Activated T-cell treated with anti-CD3 and anti-CD28 coated beads, Interleukin-2, amount 50 U/mL, for 24 hours (primary cell): ENCODE measurements around the gene EPB41L3.

Experiments used
- DNase-seq: peaks from one replicate; pipeline ENCODE4 v3.0.0-alpha.2; 2020
- H3K27ac Mint-ChIP-seq: 2 replicates; pipeline ENCODE4 v1.8.0; 2020; ENCODE audit warnings: mild to moderate bottlenecking, mixed read lengths
- H3K27me3 Mint-ChIP-seq: 2 replicates; pipeline ENCODE4 v1.8.0; 2020; ENCODE audit warnings: mixed read lengths
- H3K36me3 Mint-ChIP-seq: 2 replicates; pipeline ENCODE4 v1.8.0; 2020; ENCODE audit warnings: low read depth, mixed read lengths
- H3K4me1 Mint-ChIP-seq: 2 replicates; pipeline ENCODE4 v1.8.0; 2020; ENCODE audit warnings: low read depth, mixed read lengths
- H3K4me3 Mint-ChIP-seq: 2 replicates; pipeline ENCODE4 v1.8.0; 2020; ENCODE audit warnings: mild to moderate bottlenecking, moderate library complexity, mixed read lengths
- H3K9me3 Mint-ChIP-seq: 2 replicates; pipeline ENCODE4 v1.8.0; 2020; ENCODE audit warnings: mixed read lengths

Gene EPB41L3

GRCh38 chr18:5414546-5414945 is 129.3 kb downstream of the EPB41L3 start:
- peaks cover 6% of the 10 kb centered on the region for H3K27me3 Mint-ChIP-seq
- H3K36me3 Mint-ChIP-seq = no peaks in the 10 kb centered on the region
- DNase-seq = no peak
- no peaks in the 10 kb centered on the region for H3K9me3 Mint-ChIP-seq
- H3K4me1 Mint-ChIP-seq = no peaks in the 10 kb centered on the region
- no peak overlapping the region for H3K27ac Mint-ChIP-seq
- H3K4me3 Mint-ChIP-seq = no peak overlapping the region

DNA sequence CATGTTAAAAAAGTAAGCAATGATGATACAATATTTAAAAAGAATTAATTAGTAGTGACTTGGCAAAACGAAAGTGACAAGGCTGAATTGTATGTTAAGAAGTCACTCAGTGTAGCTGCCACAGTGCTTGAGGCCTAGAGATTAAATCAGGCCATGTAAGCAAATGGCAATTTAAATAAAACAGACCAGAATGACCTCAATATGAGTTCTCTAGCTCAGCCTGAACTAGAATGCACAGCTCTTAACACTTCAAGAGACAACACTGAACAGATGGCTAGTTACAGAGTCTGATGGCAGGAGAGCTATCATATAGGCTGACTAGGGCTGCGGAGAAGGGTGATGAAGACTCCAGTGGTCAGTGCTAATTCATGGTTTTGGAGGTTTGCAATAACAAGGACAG is 130.3 kb downstream of the EPB41L3 start:
- no peaks in the 10 kb centered on the region for H3K4me1 Mint-ChIP-seq
- peaks cover 5% of the 10 kb centered on the region for H3K27me3 Mint-ChIP-seq
- no peak overlapping the region for H3K4me3 Mint-ChIP-seq
- no peak for DNase-seq
- no peaks in the 10 kb centered on the region for H3K9me3 Mint-ChIP-seq
- no peaks in the 10 kb centered on the region for H3K36me3 Mint-ChIP-seq
- H3K27ac Mint-ChIP-seq = no peak overlapping the region

DNA sequence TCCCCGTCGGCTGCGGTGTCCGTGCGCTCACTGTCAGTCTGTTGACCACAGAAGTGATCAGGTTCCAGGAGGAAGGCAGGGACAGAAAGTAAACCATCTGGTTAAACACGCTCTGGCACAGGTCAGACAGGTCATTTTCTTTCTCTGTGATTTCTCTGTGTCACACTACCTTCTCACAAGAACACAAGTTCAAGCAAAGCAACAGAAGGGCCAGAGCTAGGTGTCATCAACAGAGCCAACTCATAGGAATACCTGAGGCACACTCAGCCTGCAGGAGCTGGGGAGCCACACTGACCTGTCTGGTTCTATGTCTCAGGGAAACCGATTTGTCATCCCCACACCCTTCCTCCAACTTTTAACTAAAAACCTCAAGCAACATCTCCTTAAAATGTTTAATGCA is 133.2 kb downstream of the EPB41L3 start:
- no peaks in the 10 kb centered on the region for H3K9me3 Mint-ChIP-seq
- no peak for DNase-seq
- H3K4me3 Mint-ChIP-seq = no peak overlapping the region
- H3K36me3 Mint-ChIP-seq = no peaks in the 10 kb centered on the region
- no peaks in the 10 kb centered on the region for H3K4me1 Mint-ChIP-seq
- peaks cover 12% of the 10 kb centered on the region for H3K27me3 Mint-ChIP-seq
- H3K27ac Mint-ChIP-seq = no peak overlapping the region

- no peak for DNase-seq
- no peak overlapping the region for H3K27ac Mint-ChIP-seq
- H3K4me1 Mint-ChIP-seq = peaks cover 10% of the 10 kb centered on the region
- H3K4me3 Mint-ChIP-seq = no peak overlapping the region
- H3K27me3 Mint-ChIP-seq = no peaks in the 10 kb centered on the region
- no peaks in the 10 kb centered on the region for H3K36me3 Mint-ChIP-seq
- H3K9me3 Mint-ChIP-seq = no peaks in the 10 kb centered on the region
Measured at GRCh38 chr18:5398269-5398668, 145.5 kb downstream of the EPB41L3 start.

DNA sequence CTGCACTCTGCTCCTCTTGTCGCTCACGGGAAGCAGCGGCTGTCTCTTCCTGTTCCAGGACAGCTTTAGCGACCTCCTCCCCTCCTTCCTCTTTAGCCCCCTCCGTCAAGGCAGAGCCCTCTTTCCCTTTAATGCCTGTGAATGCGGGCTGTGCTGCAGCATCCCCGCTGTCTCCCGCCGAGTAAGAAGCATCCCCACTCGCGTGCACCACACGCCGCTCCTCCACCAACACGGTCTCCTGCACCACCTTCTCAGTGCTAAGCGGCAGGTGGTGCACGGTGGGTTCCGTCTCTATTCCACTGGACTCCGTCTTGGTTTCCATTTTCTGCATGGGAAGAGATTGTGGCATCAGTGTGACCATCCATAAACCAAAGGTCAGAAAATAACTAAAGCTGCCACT is 146.7 kb downstream of the EPB41L3 start:
- no peaks in the 10 kb centered on the region for H3K36me3 Mint-ChIP-seq
- no peak overlapping the region for H3K27ac Mint-ChIP-seq
- no peak overlapping the region for H3K4me3 Mint-ChIP-seq
- no peaks in the 10 kb centered on the region for H3K9me3 Mint-ChIP-seq
- DNase-seq = no peak
- H3K4me1 Mint-ChIP-seq = peaks cover 14% of the 10 kb centered on the region
- H3K27me3 Mint-ChIP-seq = no peaks in the 10 kb centered on the region

DNA sequence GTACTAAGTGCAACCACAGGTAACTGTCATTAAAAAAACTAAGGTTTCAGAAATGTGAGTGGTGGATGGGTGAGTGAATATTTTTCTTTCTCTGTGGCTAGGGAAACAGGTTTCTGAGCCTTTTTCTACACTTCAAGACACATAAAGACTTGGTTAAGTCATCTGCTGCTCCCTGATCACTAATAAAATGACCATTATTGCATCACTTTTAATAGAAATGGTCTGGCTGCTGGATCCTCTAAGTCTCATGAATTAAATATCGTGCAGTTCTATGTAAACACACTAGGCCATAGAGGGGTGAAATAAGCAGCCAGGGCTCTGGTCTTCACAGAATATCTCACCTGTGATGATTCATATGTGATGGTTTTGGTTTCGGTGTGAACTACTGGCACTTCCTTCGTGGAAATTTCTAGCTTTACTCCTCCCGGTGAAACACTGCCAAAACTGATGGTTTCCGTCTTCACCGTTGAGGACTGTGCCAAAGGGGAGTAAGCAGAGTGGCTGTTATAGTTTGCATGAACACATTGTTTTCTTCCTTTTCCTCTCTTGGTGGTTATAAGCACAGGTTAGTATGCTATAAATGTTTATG is 147.8 kb downstream of the EPB41L3 start:
- Mint-ChIP-seq H3K4me1 (peaks cover 16% of the 10 kb centered on the region), H3K27ac (no peak overlapping the region), H3K4me3 (no peak overlapping the region), H3K36me3 (no peaks in the 10 kb centered on the region), H3K9me3 (no peaks in the 10 kb centered on the region), H3K27me3 (no peaks in the 10 kb centered on the region)
- DNase-seq = no peak

DNA sequence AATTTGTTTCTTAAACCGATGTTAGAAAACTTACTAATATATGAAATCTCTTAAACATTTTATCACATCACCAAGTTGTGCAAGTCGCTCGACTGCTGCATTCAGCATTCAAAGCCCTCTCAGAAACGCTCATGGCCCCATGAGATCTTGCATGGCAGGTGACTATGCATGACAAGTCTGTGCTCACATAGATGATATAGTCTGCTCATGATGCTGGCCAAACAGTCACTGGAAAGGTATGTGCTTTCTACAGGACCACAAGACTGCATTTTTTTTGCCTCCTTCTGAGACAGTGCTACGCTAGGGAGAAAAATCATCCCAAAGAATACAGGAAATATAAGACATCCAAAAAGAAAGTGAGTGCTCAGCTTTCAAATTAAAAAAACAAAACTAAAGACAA is 150.0 kb downstream of the EPB41L3 start:
- Mint-ChIP-seq H3K36me3 (no peaks in the 10 kb centered on the region), H3K9me3 (no peaks in the 10 kb centered on the region), H3K27ac (no peak overlapping the region), H3K4me3 (no peak overlapping the region), H3K27me3 (no peaks in the 10 kb centered on the region), H3K4me1 (peaks cover 13% of the 10 kb centered on the region)
- no peak for DNase-seq

DNA sequence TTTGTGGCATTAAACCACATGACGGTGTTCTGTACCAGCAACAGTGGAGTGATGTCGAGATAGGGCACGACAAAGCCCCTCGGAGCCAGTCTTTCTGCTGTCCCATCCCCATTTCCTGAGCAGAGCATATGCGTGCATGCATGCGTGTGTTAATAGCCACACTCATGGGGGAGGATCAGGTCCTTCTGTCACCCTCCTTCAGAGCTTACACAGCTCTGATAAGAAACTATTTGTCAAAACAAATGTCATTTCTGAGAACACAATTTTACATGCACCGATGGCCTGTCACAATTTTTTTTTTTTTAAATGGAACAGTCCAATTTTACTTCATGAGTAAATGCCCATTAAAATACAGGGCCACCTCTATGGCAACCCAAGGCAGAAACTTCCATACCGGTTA is 152.4 kb downstream of the EPB41L3 start:
- H3K27ac Mint-ChIP-seq = no peak overlapping the region
- no peaks in the 10 kb centered on the region for H3K9me3 Mint-ChIP-seq
- no peaks in the 10 kb centered on the region for H3K27me3 Mint-ChIP-seq
- no peak for DNase-seq
- peaks cover 13% of the 10 kb centered on the region for H3K4me1 Mint-ChIP-seq
- no peaks in the 10 kb centered on the region for H3K36me3 Mint-ChIP-seq
- H3K4me3 Mint-ChIP-seq = no peak overlapping the region

DNA sequence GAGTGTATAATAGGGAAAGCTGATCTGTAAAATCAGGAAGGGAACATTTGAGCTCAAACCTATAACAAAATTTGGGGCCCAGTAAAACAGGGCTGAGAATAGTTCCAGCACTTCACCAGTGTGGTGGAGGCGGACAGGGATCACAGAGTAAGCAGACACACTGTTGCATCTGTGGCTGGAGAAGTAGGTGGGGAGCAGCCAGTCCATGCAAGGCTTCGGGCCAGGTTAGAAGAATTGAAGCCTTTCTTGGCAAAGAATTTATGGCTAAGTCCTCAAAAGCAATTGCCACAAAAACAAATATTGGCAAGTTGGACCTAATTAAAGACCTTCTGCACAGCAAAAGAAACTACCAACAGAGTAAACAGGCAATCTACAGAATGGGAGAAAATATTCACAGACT is 154.4 kb downstream of the EPB41L3 start:
- Mint-ChIP-seq H3K36me3 (no peaks in the 10 kb centered on the region), H3K4me3 (no peak overlapping the region), H3K4me1 (peaks cover 5% of the 10 kb centered on the region), H3K27ac (no peak overlapping the region), H3K27me3 (no peaks in the 10 kb centered on the region), H3K9me3 (no peaks in the 10 kb centered on the region)
- no peak for DNase-seq

- H3K36me3 Mint-ChIP-seq = no peaks in the 10 kb centered on the region
- H3K27ac Mint-ChIP-seq = no peak overlapping the region
- peaks cover 5% of the 10 kb centered on the region for H3K4me1 Mint-ChIP-seq
- H3K4me3 Mint-ChIP-seq = no peak overlapping the region
- no peaks in the 10 kb centered on the region for H3K9me3 Mint-ChIP-seq
- H3K27me3 Mint-ChIP-seq = no peaks in the 10 kb centered on the region
- no peak for DNase-seq
Measured at GRCh38 chr18:5388896-5389295, 154.9 kb downstream of the EPB41L3 start.

DNA sequence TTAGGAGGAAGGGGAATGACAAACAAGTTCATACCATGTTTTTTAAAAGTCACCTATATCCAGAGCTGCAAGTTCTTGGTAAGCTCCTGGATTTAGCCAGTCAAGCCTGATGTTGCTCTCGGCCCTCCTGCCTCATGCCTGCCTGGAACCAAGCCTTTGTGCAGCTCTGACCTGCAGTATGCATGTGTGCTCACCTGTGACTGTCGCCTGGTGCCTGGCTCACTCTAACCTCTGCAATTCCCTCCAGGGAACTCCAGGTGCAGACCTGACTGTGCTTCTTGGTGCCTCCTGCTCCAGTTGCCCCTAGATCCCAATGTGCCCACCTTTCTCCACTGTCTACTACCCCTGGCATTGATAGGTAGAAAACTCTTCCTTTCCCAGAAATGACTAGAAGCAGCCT is 163.2 kb downstream of the EPB41L3 start:
- Mint-ChIP-seq H3K27ac (no peak overlapping the region), H3K4me1 (no peaks in the 10 kb centered on the region), H3K27me3 (no peaks in the 10 kb centered on the region), H3K36me3 (no peaks in the 10 kb centered on the region), H3K4me3 (no peak overlapping the region), H3K9me3 (no peaks in the 10 kb centered on the region)
- no peak for DNase-seq

DNA sequence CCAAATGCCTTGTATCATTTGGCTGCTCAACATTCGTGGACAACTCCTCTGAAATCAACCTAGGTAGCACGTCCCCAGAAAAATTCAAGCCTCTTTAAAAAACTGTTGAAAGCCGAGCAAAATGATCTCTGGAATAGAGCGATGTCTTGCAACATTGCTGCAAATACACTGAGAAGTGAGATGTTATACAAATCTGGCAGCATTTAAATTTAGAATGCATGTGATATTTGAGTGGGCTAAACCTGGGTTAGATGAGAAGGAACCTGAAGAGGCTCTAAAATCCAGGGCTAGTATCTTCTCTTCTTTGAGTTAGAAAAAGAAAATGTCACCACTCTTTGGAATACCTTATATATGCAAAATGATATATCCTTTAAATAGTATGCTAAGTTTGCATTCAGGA is 166.8 kb downstream of the EPB41L3 start:
- no peak for DNase-seq
- H3K9me3 Mint-ChIP-seq = no peaks in the 10 kb centered on the region
- H3K4me3 Mint-ChIP-seq = no peak overlapping the region
- H3K27ac Mint-ChIP-seq = no peak overlapping the region
- peaks cover 3% of the 10 kb centered on the region for H3K27me3 Mint-ChIP-seq
- no peaks in the 10 kb centered on the region for H3K4me1 Mint-ChIP-seq
- H3K36me3 Mint-ChIP-seq = no peaks in the 10 kb centered on the region

GRCh38 chr18:5370332-5370731 is 173.5 kb downstream of the EPB41L3 start:
- no peak for DNase-seq
- Mint-ChIP-seq H3K27ac (no peak overlapping the region), H3K4me3 (no peak overlapping the region), H3K9me3 (no peaks in the 10 kb centered on the region), H3K4me1 (no peaks in the 10 kb centered on the region), H3K27me3 (peaks cover 12% of the 10 kb centered on the region), H3K36me3 (no peaks in the 10 kb centered on the region)

DNA sequence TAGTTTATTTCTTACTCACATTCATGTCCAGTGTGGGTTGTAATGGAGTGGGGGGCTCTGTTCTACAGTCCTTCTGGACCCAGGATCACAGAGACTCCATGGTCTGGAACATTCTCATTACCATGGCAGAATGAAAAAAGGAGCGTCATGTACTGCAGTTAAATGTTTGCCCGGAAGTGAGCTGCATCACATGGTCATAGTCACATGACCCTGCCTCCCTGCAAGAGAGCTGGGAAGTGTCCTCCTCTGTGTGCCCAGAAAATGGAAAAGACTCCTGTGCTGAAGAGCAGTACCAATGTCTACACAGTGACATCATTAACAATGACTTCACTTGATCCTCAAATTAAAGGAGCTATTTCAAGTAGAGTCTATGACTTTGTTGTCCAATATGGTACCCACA is 174.3 kb downstream of the EPB41L3 start:
- Mint-ChIP-seq H3K27ac (no peak overlapping the region), H3K36me3 (no peaks in the 10 kb centered on the region), H3K9me3 (no peaks in the 10 kb centered on the region), H3K4me3 (no peak overlapping the region), H3K27me3 (peaks cover 15% of the 10 kb centered on the region), H3K4me1 (no peaks in the 10 kb centered on the region)
- DNase-seq = no peak

DNA sequence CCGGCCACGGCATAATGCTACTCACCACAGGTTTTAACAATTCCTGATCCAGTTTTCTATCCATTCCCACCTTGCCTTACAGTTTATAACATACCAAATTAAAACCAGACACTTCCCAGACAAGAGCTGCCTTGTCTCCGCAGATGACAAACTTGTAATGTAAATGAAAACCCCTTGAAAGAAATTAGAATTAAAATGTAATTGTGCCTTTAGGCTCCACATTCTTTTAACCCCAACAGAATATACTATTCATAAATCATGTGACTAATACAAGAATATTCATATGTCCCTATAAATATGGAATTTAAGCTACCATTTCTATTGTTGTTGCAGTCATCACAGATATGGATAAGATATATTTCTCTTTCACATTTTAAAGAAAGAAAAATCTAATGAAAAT is 178.4 kb downstream of the EPB41L3 start:
- Mint-ChIP-seq H3K27me3 (peaks cover 12% of the 10 kb centered on the region), H3K9me3 (no peaks in the 10 kb centered on the region), H3K4me3 (no peak overlapping the region), H3K27ac (no peak overlapping the region), H3K36me3 (no peaks in the 10 kb centered on the region), H3K4me1 (no peaks in the 10 kb centered on the region)
- DNase-seq = no peak

GRCh38 chr18:5350636-5351035 is 193.2 kb downstream of the EPB41L3 start:
- Mint-ChIP-seq H3K27ac (no peak overlapping the region), H3K36me3 (no peaks in the 10 kb centered on the region), H3K9me3 (peaks cover 32% of the 10 kb centered on the region), H3K4me3 (no peak overlapping the region), H3K27me3 (peaks cover 6% of the 10 kb centered on the region), H3K4me1 (no peaks in the 10 kb centered on the region)
- no peak for DNase-seq
